Measurements from ENCODE around the gene TBC1D12.

TBC1D12 gene

GRCh38 chr10:94483970-94484369 is 81.6 kb downstream of the TBC1D12 start:
- TF ChIP-seq TAF1 (IDR thresholded peaks at IDR 0.05; ENCODE audit: borderline replicate concordance, insufficient read depth, low read length): no peak

- no peak for TF ChIP-seq TAF1 (IDR thresholded peaks at IDR 0.05; ENCODE audit: borderline replicate concordance, insufficient read depth, low read length)
- TF ChIP-seq SIN3A (IDR thresholded peaks at IDR 0.05; ENCODE audit: borderline replicate concordance, insufficient read depth, low read length): no peak
- no peak for TF ChIP-seq POLR2AphosphoS5 (IDR thresholded peaks at IDR 0.05; ENCODE audit: low read depth, low read length)
- TF ChIP-seq FOXP2 (optimal IDR thresholded peaks at IDR 0.05; ENCODE audit: borderline replicate concordance, extremely low read depth, extremely low read length, insufficient read depth): no peak
- TF ChIP-seq, protein P1, sequence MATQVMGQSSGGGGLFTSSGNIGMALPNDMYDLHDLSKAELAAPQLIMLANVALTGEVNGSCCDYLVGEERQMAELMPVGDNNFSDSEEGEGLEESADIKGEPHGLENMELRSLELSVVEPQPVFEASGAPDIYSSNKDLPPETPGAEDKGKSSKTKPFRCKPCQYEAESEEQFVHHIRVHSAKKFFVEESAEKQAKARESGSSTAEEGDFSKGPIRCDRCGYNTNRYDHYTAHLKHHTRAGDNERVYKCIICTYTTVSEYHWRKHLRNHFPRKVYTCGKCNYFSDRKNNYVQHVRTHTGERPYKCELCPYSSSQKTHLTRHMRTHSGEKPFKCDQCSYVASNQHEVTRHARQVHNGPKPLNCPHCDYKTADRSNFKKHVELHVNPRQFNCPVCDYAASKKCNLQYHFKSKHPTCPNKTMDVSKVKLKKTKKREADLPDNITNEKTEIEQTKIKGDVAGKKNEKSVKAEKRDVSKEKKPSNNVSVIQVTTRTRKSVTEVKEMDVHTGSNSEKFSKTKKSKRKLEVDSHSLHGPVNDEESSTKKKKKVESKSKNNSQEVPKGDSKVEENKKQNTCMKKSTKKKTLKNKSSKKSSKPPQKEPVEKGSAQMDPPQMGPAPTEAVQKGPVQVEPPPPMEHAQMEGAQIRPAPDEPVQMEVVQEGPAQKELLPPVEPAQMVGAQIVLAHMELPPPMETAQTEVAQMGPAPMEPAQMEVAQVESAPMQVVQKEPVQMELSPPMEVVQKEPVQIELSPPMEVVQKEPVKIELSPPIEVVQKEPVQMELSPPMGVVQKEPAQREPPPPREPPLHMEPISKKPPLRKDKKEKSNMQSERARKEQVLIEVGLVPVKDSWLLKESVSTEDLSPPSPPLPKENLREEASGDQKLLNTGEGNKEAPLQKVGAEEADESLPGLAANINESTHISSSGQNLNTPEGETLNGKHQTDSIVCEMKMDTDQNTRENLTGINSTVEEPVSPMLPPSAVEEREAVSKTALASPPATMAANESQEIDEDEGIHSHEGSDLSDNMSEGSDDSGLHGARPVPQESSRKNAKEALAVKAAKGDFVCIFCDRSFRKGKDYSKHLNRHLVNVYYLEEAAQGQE (IDR thresholded peaks at IDR 0.05; ENCODE audit: insufficient read depth in 1 of 2, low read depth in 2 of 2, low read length in 2 of 2): no peak
Observed at GRCh38 chr10:94485094-94485493, 82.8 kb downstream of the TBC1D12 start.

DNA sequence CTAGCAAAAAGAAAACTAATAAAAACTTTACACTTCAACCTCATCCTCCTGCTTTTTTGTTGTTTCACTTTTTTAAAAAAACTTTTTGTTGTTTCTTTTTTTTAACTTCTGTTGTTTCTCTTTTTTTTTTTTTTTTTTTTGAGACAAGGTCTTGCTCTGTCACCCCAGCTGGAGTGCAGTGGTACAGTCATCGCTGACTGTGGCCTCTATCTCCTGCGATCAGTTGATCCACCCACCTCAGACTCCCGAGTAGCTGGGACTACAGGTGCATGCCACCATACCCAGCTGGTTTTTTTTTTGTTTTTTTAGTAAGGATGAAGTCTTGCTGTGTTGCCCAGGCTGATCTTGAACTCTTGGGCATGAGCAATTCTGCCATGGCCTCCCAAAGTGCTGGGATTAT is 85.2 kb downstream of the TBC1D12 start:
- TF ChIP-seq POLR2AphosphoS5 (IDR thresholded peaks at IDR 0.05; ENCODE audit: low read depth, low read length) (no peak), FOXP2 (optimal IDR thresholded peaks at IDR 0.05; ENCODE audit: borderline replicate concordance, extremely low read depth, extremely low read length, insufficient read depth) (no peak), TAF1 (IDR thresholded peaks at IDR 0.05; ENCODE audit: borderline replicate concordance, insufficient read depth, low read length) (no peak), SIN3A (IDR thresholded peaks at IDR 0.05; ENCODE audit: borderline replicate concordance, insufficient read depth, low read length) (no peak)
- TF ChIP-seq, protein P1 (IDR thresholded peaks at IDR 0.05; ENCODE audit: insufficient read depth in 1 of 2, low read depth in 2 of 2, low read length in 2 of 2): no peak

GRCh38 chr10:94489107-94489506 is 86.8 kb downstream of the TBC1D12 start:
- TF ChIP-seq TAF1 (IDR thresholded peaks at IDR 0.05; ENCODE audit: borderline replicate concordance, insufficient read depth, low read length): no peak
- no peak for TF ChIP-seq SIN3A (IDR thresholded peaks at IDR 0.05; ENCODE audit: borderline replicate concordance, insufficient read depth, low read length)
- no peak for TF ChIP-seq POLR2AphosphoS5 (IDR thresholded peaks at IDR 0.05; ENCODE audit: low read depth, low read length)
- TF ChIP-seq FOXP2 (optimal IDR thresholded peaks at IDR 0.05; ENCODE audit: borderline replicate concordance, extremely low read depth, extremely low read length, insufficient read depth): no peak
- TF ChIP-seq, protein P1 (IDR thresholded peaks at IDR 0.05; ENCODE audit: insufficient read depth in 1 of 2, low read depth in 2 of 2, low read length in 2 of 2): no peak

DNA sequence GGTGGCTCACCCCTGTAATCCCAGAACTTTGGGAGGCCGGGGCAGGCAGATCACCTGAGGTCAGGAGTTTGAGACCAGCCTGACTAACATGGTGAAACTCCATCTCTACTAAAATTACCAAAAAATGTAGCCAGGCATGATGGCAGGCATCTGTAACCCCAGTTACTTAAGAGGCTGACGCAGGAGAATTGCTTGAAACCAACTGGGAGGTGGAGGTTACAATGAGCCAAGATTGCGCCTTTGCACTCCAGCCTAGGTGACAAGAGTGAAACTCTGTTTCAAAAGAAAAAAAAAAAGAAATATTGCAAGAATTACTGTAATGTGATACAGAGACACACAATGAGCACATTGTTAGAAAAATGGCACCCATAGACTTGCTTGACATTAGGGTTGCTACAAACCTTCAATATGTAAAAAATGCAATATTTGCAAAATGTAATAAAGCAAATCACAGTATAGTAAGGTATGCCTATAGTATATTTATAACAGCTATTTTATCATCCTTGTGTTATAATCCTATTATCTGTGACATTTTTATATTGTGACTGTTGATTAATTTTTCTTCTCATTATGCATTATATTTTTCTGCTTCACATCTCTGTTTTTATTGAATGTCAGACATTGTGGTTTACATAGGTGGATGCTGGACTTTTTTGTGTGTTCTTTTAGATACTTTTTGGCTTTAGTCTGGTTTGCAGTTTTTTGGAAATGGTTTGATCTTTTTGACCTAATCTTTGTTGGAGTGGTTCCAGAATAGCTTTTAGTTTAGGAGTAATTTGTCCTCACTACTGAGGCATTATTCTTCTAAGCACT is 87.8 kb downstream of the TBC1D12 start:
- TF ChIP-seq POLR2AphosphoS5 (IDR thresholded peaks at IDR 0.05; ENCODE audit: low read depth, low read length) (no peak), TAF1 (IDR thresholded peaks at IDR 0.05; ENCODE audit: borderline replicate concordance, insufficient read depth, low read length) (no peak), FOXP2 (optimal IDR thresholded peaks at IDR 0.05; ENCODE audit: borderline replicate concordance, extremely low read depth, extremely low read length, insufficient read depth) (no peak), SIN3A (IDR thresholded peaks at IDR 0.05; ENCODE audit: borderline replicate concordance, insufficient read depth, low read length) (no peak)
- TF ChIP-seq, protein P1 (IDR thresholded peaks at IDR 0.05; ENCODE audit: insufficient read depth in 1 of 2, low read depth in 2 of 2, low read length in 2 of 2): no peak

Measured in PFSK-1 (cell line).